Stimulated activated CD4-positive, alpha-beta T cell treated with anti-CD3 and anti-CD28 coated beads, Interleukin-4, amount 100 ng/mL, for 48 hours (primary cell): ENCODE results near the gene DIDO1.

Source experiments
- DNase-seq, 2 donors: peaks; one replicate each; pipeline ENCODE4 v3.0.0-alpha.2; 2020; ENCODE audit warnings: low read depth in 2 of 2

The DIDO1 gene

DNA sequence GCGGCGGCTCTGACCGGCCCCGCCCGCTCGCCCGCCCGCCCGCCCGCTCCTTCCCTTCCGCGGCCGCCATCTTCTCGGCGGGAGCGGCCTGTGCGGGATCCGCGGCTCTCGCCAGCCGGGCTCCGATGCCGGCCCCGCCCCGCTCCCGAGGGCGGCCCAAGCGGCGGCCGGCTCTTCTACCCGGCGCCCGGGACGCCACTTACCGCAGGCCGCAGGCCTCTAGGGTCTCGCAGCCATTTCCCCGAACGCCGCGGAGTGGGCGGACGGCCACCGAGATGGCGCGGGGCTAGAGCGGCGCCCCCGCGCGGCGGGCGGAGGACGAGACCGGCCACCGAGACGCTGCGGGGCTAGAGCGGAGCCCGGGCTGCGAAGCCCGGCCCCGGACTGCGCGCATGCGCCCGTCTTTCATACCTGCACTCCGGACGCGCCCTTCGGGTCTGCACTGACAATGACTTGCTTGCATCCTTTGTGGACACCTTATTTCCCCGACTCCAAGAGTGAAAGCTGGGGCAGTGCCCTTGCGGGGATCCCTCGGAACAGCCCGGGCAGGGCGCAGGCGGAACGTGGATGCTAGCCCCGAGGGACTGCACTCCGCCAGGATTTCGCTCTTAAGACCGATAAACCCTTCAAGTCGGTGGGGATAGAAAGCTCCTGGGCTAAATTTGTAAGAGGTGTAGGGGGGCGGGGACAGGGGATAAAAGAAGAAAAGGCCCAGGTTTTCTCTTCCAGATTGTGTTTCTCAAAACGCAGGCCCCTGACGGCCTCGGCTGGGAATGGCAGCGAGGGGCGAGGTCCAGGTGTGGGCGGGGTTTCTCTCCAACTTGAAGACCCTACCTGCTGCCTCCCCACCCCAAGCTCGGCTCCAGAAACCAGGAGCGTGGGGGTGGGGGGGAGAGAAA lies at the start of gene DIDO1:
DIDO1 (minus strand) TSS at position 277 of the 899 bp plus-strand sequence.
- peak; percentile 82 to 84 for DNase-seq

DNA sequence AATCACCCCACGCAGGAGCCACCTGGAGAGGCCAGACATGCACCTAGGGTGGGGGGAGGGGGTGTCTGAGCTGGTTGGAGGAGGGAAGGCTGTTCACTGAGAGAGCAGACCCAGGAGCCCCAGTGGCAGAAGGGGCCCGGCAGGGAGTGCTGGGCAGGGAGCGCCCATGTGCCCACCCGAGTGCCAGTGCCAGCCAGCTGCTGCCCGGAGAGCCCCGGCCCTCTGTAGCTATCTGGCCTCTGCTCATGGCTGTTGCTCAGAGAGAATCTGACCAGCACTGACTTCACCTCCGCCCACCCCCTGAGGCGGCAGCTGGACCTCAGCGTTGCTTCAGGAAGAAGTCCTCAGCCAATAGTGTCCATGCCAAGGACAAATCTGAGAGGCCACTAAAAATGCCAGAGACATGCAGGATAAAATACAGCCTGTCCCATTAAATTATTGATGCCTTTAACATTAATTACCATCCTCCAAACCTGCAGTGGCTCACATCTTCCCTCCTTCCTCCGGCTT lies 49.0 kb upstream of the DIDO1 start:
- no peak for DNase-seq

DNA sequence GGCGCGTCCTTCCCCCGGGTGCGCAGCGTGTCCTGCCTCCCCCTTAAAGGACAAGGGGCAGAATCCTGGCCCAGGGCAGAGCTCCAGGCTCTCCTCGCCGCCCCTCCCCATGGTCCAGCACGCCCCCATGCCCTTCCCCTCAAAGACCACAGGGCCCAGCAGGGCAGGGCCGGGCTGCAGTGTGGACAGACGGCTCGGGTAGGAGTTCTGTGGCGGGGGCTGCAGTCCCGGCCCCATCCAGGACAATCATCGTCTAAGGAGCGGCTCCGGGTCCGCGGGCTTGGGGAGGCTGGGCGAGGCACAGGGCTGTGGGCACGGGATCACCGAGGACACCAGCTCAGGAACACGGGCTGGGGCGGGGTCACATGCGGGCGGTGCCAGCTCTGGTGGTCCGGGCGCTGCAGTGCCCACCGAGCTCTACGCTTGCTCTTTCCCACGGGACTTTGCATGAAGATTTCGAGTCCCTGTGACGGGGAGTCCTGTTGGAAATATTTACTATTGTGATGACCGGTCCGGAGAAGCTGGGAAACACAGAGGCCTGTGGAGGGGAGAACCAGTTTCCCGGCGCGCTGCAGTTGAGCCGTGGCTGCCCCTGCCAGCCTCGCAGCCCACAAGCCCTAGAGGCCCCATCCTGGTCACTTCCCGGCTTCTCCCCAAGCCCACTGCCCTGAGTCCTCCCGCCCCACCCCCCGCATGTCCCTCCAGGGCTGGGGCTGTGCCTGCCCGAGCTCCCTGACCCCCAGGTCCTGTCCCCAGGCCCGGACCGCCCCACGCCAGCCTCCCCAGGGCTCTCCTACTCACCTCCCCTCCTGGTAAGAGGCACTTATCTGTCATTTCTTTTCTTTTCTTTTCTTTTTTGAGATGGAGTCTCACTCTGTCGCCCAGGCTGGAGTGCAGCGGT lies 46.8 kb upstream of the DIDO1 start:
- no peak for DNase-seq

DNA sequence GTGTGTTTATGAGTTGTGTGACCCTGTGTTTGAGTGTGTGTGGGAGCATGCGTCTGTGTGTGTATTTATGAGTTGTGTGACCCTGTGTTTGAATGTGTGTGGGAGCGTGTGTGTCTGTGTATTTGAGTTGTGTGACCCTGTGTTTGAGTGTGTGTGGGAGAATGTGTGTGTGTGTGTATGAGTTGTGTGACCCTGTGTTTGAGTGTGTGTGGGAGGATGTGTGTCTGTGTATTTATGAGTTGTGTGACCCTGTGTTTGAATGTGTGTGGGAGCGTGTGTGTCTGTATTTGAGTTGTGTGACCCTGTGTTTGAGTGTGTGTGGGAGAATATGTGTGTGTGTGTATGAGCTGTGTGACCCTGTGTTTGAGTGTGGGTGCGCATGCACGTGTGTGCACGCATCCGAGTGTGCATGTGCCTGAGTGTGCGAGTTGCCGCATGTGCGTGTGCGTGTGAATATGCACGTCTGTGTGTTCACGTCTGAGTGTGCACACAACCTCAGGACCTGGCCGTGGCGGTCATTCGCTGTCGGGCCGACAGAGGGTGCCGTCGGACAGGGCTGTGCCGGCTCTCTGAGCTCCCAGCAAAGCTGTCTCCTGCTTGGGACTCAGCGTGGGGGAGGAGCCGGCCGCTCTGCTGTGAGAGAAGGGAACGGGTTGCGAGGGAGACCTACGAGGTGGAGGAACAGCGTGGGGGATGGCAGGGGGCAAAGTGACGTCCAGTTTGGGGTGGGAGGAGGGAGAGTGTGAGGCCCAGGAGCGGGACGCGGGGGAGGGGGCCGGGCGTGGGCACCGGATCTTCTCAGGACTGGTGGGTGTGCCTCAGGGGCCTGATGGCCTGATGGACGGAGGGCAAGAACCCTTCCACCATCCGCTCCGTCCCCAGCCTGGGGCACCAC lies 45.9 kb upstream of the DIDO1 start:
- DNase-seq = peak; percentile 82 to 88

DNA sequence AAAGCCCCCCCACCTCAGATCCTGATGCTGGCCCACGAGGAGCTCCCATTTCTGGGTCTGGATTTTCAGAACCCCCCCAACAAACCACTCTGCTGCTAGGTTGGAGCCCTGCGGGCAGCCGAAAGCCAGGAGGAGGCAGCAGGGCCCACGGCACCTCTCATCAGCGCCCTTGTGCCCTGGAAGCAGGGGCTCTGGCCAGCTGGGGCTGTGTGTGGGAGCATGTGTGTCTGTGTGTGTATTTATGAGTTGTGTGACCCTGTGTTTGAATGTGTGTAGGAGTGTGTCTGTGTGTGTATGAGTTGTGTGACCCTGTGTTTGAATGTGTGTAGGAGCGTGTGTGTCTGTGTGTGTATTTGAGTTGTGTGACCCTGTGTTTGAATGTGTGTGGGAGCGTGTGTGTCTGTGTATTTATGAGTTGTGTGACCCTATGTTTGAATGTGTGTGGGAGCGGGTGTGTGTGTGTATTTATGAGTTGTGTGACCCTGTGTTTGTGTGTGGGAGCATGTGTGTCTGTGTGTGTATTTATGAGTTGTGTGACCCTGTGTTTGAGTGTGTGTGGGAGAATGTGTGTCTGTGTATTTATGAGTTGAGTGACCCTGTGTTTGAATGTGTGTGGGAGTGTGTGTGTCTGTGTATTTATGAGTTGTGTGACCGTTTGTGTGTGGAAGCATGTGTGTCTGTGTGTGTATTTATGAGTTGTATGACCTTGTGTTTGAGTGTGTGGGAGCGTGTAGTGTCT lies 45.1 kb upstream of the DIDO1 start:
- DNase-seq = no peak

DNA sequence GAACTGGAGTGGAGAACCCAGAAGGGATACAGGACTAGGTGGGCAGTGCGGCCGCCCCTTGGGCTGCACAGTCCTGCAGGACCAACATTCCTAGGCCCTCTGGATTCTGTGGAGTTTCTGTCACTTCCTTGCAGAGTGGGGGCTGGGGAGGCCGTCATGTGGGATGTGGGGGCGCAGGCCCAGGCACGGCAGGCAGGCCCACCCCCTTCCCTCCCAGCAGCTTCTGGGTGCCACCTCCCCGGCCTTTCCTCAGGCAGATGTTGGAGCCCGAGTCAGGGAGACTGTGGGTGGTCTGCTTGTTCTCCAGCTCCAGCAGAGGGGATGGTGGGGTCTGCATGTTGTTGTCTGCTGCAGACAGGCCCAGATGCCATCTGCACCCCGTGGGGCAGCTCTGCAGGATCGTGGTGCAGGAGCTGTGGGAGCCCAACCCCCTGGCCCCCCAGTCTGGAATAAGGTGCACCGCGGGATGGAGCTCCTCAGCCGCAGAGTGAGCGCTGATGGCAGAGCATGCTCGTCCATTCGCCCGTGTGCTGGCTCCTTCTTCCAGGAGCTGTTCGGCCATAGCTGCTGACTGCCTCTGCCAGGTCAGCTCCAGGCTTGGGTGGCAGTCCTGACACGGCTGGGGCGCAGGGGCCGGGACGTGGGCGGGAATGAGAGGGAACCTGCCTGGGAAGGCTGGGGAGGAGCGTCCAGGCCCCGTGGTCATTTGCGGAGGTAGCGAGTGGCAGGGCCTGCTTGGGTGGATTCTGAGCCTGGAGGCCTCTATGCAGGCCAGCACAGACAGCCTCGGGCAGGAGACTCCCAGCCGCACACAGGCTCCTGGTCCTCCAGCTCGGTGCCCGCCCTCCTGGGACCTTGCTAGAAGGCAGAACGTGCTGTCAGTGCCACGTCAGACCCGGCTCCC lies 44.3 kb upstream of the DIDO1 start:
- DNase-seq = no peak

DNA sequence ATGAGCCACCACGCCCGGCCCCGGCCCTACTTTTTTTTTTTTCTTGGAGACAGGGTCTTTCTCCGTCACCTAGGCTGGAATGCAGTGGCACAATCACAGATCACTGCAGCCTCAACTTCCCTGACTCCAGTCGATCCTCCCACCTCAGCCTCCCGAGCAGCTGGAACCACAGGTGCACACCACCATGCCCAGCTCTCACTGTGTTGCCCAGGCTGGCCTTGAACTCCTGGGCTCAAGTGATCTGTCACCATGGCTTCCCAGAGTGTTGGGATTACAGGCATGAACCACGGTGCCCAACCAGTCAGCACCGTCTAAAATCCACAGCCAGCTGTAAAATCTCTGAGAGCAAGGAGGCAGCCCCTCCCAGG lies 43.6 kb upstream of the DIDO1 start:
- DNase-seq = no peak

DNA sequence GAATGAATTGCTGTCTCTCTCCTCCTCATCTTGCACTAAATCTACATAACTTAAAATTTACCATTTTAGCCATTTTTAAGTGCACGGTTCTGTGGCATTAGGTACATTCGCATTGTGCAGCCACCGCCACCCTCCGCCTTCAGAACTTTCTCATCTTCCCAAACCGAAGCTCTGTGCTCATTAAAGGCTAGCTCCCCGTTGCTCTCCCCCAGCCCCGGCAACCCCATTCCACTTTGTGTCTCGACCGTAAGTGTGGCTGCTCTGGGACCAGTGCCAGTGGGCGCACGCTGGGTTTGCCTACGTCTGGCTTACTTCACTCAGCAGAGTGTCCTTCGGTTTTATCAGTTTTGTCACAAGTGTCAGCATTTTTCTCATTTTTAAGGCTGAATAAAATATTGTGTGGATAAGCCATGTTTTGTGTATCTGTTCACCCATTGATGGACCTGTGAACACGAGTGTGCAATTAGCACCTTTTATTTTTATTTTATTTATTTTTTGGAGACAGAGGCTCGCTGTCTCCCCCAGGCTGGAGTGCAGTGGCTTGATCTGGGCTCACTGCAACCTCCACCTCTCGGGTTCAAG lies 43.0 kb upstream of the DIDO1 start:
- DNase-seq = no peak

DNA sequence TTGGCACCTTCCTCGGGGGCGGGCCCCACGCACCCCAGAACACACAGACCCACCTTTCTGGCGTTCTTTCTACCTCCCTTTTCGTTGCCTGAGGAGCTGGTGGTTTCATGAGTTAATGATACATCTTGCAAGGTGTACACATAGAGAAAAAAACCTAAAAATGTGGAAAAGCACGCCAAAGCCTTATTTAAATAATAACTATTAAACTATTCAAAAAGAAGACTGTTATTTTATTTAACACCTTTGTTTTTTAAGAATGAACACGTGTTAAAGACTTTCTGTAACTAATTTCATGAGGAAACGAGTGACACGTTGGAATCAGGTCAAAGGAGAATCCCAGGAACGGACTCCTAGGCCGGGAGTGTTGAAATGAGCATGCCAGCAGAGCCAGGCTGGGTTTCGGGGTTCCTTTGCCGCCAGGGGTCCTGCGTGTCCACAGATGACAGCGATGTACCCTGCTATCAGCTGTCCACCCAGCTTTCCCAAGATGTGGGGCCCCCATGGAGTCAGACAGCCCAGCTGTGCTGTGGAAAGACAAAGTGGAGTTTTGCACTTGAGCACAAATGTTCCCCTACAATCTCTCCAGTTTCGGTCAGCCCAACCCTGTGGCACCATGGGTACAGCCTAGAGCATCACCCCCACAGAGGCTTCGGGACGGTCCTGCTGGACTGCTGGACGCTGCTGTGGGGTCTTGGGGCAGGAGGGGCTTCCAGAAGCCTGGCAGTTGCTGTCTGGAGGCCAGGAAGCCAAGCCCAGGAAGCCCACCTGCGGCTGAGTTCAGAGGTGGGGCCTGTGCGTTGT lies 42.3 kb upstream of the DIDO1 start:
- no peak for DNase-seq

DNA sequence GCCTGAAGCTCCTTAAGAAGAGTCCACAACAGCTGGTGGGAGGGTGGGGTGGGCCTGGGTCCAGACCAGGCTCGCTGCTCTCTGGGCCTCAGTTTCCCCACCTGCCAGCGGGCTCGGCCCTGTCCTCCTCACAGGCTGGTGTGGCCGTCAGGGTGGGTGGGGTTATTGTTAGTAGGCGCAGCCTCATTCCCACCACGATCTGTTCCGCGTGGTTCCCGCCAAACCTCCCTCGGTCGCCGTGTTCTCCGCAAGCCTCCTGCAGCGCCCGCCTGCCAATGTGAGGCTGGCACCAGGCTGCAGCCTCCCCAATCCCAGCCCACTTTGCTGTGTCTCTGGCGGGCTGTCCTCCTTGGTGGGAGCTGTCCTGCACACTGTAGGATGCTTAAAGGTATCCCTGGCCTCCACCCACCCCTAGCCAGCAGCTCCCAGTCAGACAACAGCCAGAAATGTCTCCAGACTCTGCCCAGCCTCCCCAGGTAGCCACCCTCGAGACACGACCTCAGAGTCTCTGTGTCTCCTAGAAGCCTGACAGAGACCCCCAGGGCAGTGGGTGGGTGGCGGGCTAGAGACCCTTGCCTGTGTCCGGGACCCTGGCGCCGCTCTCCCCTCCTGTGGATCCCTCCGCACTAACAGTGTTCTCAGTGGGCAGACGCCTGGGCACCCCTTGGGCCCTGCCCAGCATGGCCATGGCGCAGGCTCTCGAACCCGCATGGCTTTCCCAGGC lies 41.5 kb upstream of the DIDO1 start:
- DNase-seq = no peak

DNA sequence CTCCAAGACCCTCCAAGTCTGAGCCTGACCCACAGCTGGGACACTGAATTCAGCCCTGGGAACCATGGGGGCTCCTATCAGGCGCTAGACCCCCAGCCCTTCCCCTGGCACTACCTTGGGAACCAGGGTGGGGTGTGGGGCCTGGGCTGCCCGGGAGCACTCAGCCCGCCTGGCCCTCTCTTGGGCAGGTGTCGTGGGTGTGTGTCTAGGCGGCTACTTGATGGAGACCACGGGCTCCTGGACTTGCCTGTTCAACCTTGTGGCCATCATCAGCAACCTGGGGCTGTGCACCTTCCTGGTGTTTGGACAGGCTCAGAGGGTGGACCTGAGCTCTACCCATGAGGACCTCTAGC lies 40.8 kb upstream of the DIDO1 start:
- DNase-seq = no peak

DNA sequence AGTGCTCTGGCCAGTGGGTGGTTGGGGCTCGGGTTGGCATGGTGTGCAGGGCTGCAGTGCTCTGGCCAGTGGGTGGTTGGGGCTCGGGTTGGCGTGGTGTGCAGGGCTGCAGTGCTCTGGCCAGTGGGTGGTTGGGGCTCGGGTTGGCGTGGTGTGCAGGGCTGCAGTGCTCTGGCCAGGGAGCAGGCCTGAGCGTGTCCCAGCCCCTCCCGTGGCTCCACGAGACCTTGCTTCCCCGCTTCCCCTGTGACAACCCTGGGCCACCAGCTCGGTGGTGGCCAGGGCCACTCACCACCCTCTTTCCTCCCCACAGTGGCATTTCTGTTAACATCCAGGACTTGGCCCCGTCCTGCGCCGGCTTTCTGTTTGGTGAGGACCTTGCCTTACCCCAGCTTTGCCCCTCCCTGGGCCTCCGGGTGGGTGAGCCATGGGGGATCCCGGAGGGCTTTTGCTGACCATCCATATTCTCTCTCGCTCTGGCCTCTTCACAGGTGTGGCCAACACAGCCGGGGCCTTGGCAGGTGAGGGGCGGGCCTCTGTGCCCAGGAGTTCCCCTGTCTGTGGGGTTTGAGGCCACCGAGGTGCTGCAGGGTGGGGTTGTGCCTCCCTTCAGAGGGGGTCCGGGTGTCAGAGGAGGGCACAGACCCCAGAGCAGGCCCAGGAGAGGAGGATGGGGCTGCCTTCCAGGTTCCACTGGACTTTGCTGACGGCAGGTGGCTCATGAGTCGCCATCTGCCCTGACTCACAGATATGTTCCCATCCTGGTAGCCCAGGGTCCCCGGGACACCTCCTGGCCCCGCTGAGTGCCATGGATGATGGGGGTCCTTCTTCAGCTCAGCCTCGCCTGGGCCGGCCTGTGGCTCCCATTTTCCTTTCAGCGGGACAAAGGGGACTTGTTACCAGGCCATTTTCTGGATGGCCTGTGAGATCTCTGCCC lies 40.2 kb upstream of the DIDO1 start:
- DNase-seq = no peak

DNA sequence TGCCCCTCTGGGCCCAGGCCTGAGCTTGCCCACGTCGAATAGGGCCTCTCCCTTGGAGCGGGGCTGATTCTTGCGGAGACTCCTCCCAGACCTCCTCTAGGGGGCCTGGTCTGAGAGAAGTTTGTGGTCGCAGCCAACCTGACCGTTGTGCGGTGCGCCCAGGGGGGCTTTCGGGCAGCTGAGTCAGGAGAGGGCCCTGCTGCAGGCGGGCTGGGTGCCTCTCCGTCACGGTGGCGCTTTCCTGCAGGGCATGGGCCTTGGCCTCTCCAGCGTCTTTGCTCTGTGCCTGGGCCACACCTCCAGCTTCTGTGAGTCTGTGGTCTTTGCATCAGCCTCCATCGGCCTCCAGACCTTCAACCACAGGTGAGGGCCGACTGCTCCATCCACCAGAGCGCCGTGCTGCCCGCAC lies 39.1 kb upstream of the DIDO1 start:
- no peak for DNase-seq

DNA sequence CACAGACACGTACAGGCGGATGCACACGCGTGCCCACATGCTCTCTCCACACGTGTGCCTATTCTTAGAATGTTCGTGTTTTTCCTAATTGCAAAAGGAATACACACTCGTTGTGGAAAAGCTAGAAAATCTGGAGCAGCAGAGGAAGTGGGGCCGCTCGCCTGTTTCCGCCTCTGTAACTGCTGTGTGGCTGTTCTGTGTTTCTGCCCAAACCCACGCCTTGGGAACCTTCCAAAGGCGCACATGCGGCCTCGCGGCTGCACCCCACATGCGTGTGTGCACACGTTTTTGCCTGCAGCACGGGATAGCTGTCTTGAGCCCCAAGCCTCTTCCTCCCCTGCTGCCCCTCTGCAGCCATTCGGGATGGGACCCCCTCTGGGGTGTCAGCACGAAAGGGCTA lies 38.4 kb upstream of the DIDO1 start:
- no peak for DNase-seq

DNA sequence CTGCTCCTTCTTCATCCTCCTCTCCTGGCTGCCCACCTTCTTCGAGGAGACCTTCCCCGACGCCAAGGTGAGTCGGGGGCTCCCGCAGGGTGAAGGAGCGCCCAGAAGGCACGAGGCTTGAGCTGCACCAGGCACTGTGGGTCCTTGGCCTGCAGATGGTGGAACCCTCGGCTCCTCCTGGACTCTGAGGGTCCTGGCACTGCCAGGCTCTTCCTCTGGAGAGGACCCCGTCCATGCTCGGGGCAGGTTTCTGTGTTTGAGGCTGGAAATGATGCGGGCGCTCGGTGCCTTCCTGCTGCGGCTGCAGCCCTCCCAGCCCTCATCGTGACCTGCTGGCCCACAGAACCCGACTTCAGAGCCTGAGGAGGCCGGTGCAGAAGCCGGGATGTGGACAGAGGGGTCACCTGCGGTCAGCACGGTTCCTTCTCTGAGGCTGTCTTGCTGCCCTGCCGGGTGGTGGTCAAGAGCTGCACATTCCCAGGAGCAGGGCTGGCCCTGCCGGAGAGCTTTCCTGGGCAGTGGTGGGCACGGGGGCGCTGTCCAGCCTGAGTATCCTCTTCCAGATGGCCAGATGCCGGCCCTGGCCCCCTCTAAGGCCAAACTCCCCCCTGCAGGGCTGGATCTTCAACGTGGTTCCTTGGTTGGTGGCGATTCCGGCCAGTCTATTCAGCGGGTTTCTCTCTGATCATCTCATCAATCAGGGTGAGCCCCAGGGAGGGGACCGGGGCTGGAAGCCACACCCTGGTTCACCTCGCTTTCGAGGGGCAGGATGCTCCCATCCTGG lies 37.5 kb upstream of the DIDO1 start:
- DNase-seq = no peak
